ENCODE data around the gene MVB12B. TPM values are rescaled to one million over a fixed set of nuclear protein-coding genes. Genes with fewer than 3 reads are reported as not detected.
A peak's percentile ranks its signal among the peaks of the same experiment; 100 is the strongest.

The MVB12B gene
- total and polyA plus RNA-seq, 2 of the 4 experiments (the other 2 are of a cell fraction) = 2.0 to 4.0 TPM

GRCh38 chr9:126532489-126532888, 205.9 kb downstream of the MVB12B start:
- 74% methylated on average over 3 of the region's 8 CpGs; no CpG with 5 or more reads in 1 of the 2 experiments for WGBS, 2 experiments (ENCODE audit: extremely low coverage in 2 of 2, insufficient read length in 1 of 2)
- CTCF ChIA-PET = no interaction called here
- Histone ChIP-seq H3K36me3 (ENCODE audit: control insufficient read depth, insufficient read depth, low read length) (no peaks in the 10 kb centered on the region), H4K8ac (ENCODE audit: low read depth in 2 of 2, low read length in 2 of 2) (no peak overlapping the region), H2AK9ac (replicated peaks; ENCODE audit: low read depth, low read length, poor library complexity) (no peak overlapping the region), H3K14ac (replicated peaks; ENCODE audit: low read depth, low read length) (no peak overlapping the region), H3K27me3 (ENCODE audit: control insufficient read depth, insufficient read depth, low read length) (peaks cover 76% of the 10 kb centered on the region), H3K56ac (ENCODE audit: extremely low read depth, insufficient read depth, low read length) (no peak overlapping the region), H3K9me3 (ENCODE audit: control insufficient read depth, insufficient read depth, low read length) (no peaks in the 10 kb centered on the region), H2AFZ (replicated peaks; ENCODE audit: low read length, poor library complexity) (no peak overlapping the region), H3K4ac (ENCODE audit: low read depth, low read length) (no peak overlapping the region), H3K23ac (ENCODE audit: low read depth, low read length) (no peak overlapping the region), H4K5ac (ENCODE audit: low read depth, low read length) (no peak overlapping the region), H3K18ac (ENCODE audit: low read depth, low read length) (no peak overlapping the region), H3K4me2 (ENCODE audit: low read depth, low read length) (no peak overlapping the region), H3K27ac (ENCODE audit: insufficient read depth, low read length) (no peak overlapping the region), H2AK5ac (ENCODE audit: low read depth, low read length) (no peak overlapping the region), H4K20me1 (ENCODE audit: insufficient read depth, low read length) (no peaks in the 10 kb centered on the region), H2BK5ac (ENCODE audit: low read depth, low read length, poor library complexity, severe bottlenecking) (no peak overlapping the region), H2BK15ac (ENCODE audit: low read depth, low read length) (no peak overlapping the region), H3K9ac (ENCODE audit: low read depth, low read length) (no peak overlapping the region), H3K79me1 (ENCODE audit: low read depth in 1 of 2, low read length in 2 of 2) (no peaks in the 10 kb centered on the region), H2BK120ac (ENCODE audit: low read depth, low read length) (no peak overlapping the region), H4K91ac (ENCODE audit: insufficient read depth, low read depth, low read length) (no peak overlapping the region), H3K4me1 (ENCODE audit: control insufficient read depth, insufficient read depth, low read length) (no peaks in the 10 kb centered on the region; the same call in 1 of the 2 replicates), H3K9me1 (ENCODE audit: insufficient read depth, low read length) (no peaks in the 10 kb centered on the region), H2BK20ac (ENCODE audit: low read depth, low read length) (no peak overlapping the region), H3K4me3 (ENCODE audit: insufficient read depth, low read depth, low read length) (no peak overlapping the region)
- in situ Hi-C loops (cut with MboI; ENCODE audit: low sequenced_read_pairs) (no loop called here), intact Hi-C loops (cut with micrococcal nuclease) (no loop called here), dilution Hi-C loops (cut with HindIII; ENCODE audit: low sequenced_read_pairs, unreplicated experiment) (no loop called here)
- POLR2A ChIA-PET (ENCODE audit: unreplicated experiment) = no interaction called here
- DNase-seq = no peak
- no TSS peak for BruUV-seq (replicated peaks)
- TF ChIP-seq RFX5 (IDR thresholded peaks at IDR 0.05; ENCODE audit: low read depth, low read length) = no peak
- TF ChIP-seq MXI1 (IDR thresholded peaks at IDR 0.05; ENCODE audit: borderline replicate concordance, low read depth, low read length) = no peak
- no peak for TF ChIP-seq FOS (IDR thresholded peaks at IDR 0.05; ENCODE audit: low read depth, low read length)
- ATAC-seq (ENCODE audit: low read depth) = 0 out of 2 replicates have a peak, but pooled peaks have one; percentile 38
